PC-9 (cell line): ENCODE results near the gene TMEM63C. TPM values are rescaled to one million over a fixed set of nuclear protein-coding genes. Genes with fewer than 3 reads are reported as not detected.

Experiments
- BruUV-seq: library from RNA; stranded (reverse); fragments of 400-500 nt; replicated peaks from 2 replicates; lab custom pipeline; 2021; lab: Mats Ljungman, UMichigan
- CTCF ChIA-PET: fragments of 300-600 bp; sonication (Branson Sonifier 250); formaldehyde crosslinking; loops from one replicate; lab custom pipeline; 2022; ENCODE audit warnings: antibody characterized with exemption; lab: Charles Lee
- POLR2A ChIA-PET: fragments of 300-600 bp; sonication (Branson Sonifier 250); formaldehyde crosslinking; loops from one replicate; lab custom pipeline; 2022; ENCODE audit warnings: antibody characterized with exemption; ENCODE audit not compliant: unreplicated experiment; lab: Charles Lee
- DNase-seq, 2 experiments: peaks; one replicate each; pipeline versions ENCODE4 v3.0.0 to v3.0.0-alpha.2; 2015 to 2022; ENCODE audit warnings: mixed read lengths in 1 of 2
- H2AFZ ChIP-seq: fragments of 200-600 bp; sonication (generic); 2 replicates; pipeline ENCODE4 v1.8.1; 2017; ENCODE audit warnings: antibody characterized with exemption
- H3F3A ChIP-seq: fragments of 200-600 bp; sonication (generic); 2 replicates; pipeline ENCODE4 v1.8.1; 2017; ENCODE audit warnings: antibody characterized with exemption, mild to moderate bottlenecking, low read depth; ENCODE audit not compliant: insufficient read depth
- H3K27ac ChIP-seq: fragments of 200-600 bp; sonication (generic); 2 replicates; pipeline ENCODE4 v1.6.1; 2016; ENCODE audit warnings: mixed run types
- H3K27me3 ChIP-seq: fragments of 200-600 bp; sonication (generic); 2 replicates; pipeline ENCODE4 v1.6.1; 2016; ENCODE audit warnings: low read depth, mixed run types; ENCODE audit not compliant: insufficient read depth
- H3K36me3 ChIP-seq: fragments of 200-600 bp; sonication (generic); 2 replicates; pipeline ENCODE4 v1.6.1; 2016; ENCODE audit warnings: low read depth, mixed run types
- H3K4me1 ChIP-seq: fragments of 200-600 bp; sonication (generic); replicated peaks from 2 replicates; pipeline ENCODE4 v1.6.1; 2016; ENCODE audit warnings: mixed run types; ENCODE audit not compliant: insufficient read depth
- H3K4me2 ChIP-seq: fragments of 200-600 bp; sonication (generic); 2 replicates; pipeline ENCODE4 v1.6.1; 2017; ENCODE audit warnings: mixed run types
- H3K4me3 ChIP-seq: fragments of 200-600 bp; sonication (generic); 2 replicates; pipeline ENCODE4 v1.6.1; 2016; ENCODE audit warnings: mixed run types
- H3K79me2 ChIP-seq: fragments of 200-600 bp; sonication (generic); 2 replicates; pipeline ENCODE4 v1.6.1; 2017; ENCODE audit warnings: low read depth, mixed run types
- H3K9me2 ChIP-seq: fragments of 200-600 bp; sonication (generic); 2 replicates; pipeline ENCODE4 v1.8.1; 2017; ENCODE audit warnings: mild to moderate bottlenecking; ENCODE audit not compliant: insufficient read depth
- H3K9me3 ChIP-seq: fragments of 200-600 bp; sonication (generic); 2 replicates; pipeline ENCODE4 v1.8.1; 2016; ENCODE audit warnings: low read depth; ENCODE audit not compliant: insufficient read depth
- H4K20me1 ChIP-seq: fragments of 200-600 bp; sonication (generic); 2 replicates; pipeline ENCODE4 v1.8.1; 2017; ENCODE audit not compliant: insufficient read depth
- CTCF ChIP-seq: fragments of 200-600 bp; sonication (generic); conservative IDR thresholded peaks from 2 replicates; pipeline ENCODE4 v1.6.1; 2017; ENCODE audit warnings: mixed run types, antibody characterized with exemption, mild to moderate bottlenecking, moderate library complexity
- EZH2 ChIP-seq: fragments of 200-600 bp; sonication (generic); IDR thresholded peaks from 2 replicates; pipeline ENCODE4 v1.8.0; 2017; ENCODE audit warnings: antibody characterized with exemption, low read depth
- intact Hi-C: fragments of 100-400 bp; cut with micrococcal nuclease; formaldehyde crosslinking; loops from one replicate; pipeline ENCODE4 v1.10.0; 2022; ENCODE audit not compliant: unreplicated experiment
- total RNA-seq: library from RNA; stranded (reverse); gene quantifications from 2 replicates; pipeline ENCODE4 v1.2.3, GENCODE V29; 2021

TMEM63C gene
- total RNA-seq, 1 experiment from 2014 or later, result 2.2 TPM

GRCh38 chr14:77203611-77204458 lies 22.2 kb downstream of the TMEM63C start:
- Histone ChIP-seq H3K27ac (no peak overlapping the region), H3K4me3 (no peak overlapping the region), H3K4me2 (no peak overlapping the region), H4K20me1 (no peaks in the 10 kb centered on the region), H3K79me2 (no peaks in the 10 kb centered on the region), H3K9me2 (no peaks in the 10 kb centered on the region), H3F3A (no peaks in the 10 kb centered on the region), H3K4me1 (no peaks in the 10 kb centered on the region), H3K27me3 (peaks cover 76% of the 10 kb centered on the region), H3K9me3 (no peaks in the 10 kb centered on the region), H2AFZ (no peak overlapping the region), H3K36me3 (no peaks in the 10 kb centered on the region)
- BruUV-seq, result no TSS peak
- ChIA-PET CTCF (no interaction called here), POLR2A (no interaction called here)
- no peak for DNase-seq
- TF ChIP-seq EZH2, result no peak
- TF ChIP-seq CTCF, result no peak
- intact Hi-C loops, result no loop called here

DNA sequence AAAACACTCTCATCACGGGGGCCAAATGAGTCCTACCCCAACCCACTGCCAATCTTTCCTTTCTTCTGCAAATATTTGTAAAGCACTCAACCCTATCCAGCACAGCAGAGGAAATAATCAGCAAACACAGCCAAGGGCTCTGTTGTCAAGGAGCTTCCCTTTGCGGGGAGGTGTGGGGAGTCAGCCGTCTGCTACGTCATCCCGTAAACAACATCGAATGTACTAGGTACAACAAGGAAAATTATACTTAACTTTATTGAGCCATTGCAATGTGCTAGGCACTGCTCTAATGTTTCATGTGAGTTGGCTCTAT lies 22.8 kb downstream of the TMEM63C start:
- POLR2A ChIA-PET, result no interaction called here
- Histone ChIP-seq H3K79me2 (no peaks in the 10 kb centered on the region), H4K20me1 (no peaks in the 10 kb centered on the region), H3K9me3 (no peaks in the 10 kb centered on the region), H3K36me3 (no peaks in the 10 kb centered on the region), H3K4me2 (no peak overlapping the region), H3F3A (no peaks in the 10 kb centered on the region), H2AFZ (no peak overlapping the region), H3K27ac (no peak overlapping the region), H3K27me3 (peaks cover 70% of the 10 kb centered on the region), H3K4me1 (no peaks in the 10 kb centered on the region), H3K4me3 (no peak overlapping the region), H3K9me2 (no peaks in the 10 kb centered on the region)
- BruUV-seq, result no TSS peak
- no peak for DNase-seq
- CTCF ChIA-PET, result no interaction called here
- intact Hi-C loops, result no loop called here
- no peak for TF ChIP-seq EZH2

- POLR2A ChIA-PET, result no interaction called here
- Histone ChIP-seq H3K27me3 (peaks cover 65% of the 10 kb centered on the region), H4K20me1 (no peaks in the 10 kb centered on the region), H3K4me1 (no peaks in the 10 kb centered on the region), H3K4me2 (no peak overlapping the region), H3K4me3 (no peak overlapping the region), H3K27ac (no peak overlapping the region), H3K36me3 (no peaks in the 10 kb centered on the region), H3F3A (no peaks in the 10 kb centered on the region), H3K9me2 (no peaks in the 10 kb centered on the region), H2AFZ (no peak overlapping the region), H3K79me2 (no peaks in the 10 kb centered on the region), H3K9me3 (no peaks in the 10 kb centered on the region)
- CTCF ChIA-PET, result no interaction called here
- intact Hi-C loops, result no loop called here
- TF ChIP-seq EZH2, result no peak
- no peak for DNase-seq
- no TSS peak for BruUV-seq
Measured at GRCh38 chr14:77204907-77205306, 23.3 kb downstream of the TMEM63C start.

DNA sequence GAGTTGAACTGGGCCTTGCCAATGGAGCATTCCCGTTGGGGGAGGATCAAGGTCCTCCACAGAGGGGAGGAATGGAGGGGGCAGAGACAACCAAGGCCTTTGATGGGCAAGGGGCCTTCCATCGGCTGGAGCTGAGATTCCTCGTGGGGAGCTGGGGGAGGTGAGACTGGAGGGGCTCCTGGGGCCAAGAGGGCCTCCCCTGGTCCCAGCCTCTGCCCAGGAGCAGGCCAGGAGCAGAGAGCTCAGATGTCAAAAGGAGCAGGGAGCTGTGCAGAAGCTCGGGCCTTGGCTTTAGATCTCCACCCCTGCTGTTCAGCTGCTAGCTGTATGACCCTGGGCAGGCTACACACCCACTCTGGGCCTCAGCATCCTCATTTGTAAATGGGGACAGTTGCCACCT lies 24.0 kb downstream of the TMEM63C start:
- peaks cover 58% of the 10 kb centered on the region for H3K27me3 ChIP-seq
- DNase-seq, result no peak
- no peak overlapping the region for H2AFZ ChIP-seq
- ChIA-PET POLR2A (no interaction called here), CTCF (no interaction called here)
- H3K36me3 ChIP-seq, result no peaks in the 10 kb centered on the region
- H3K9me2 ChIP-seq, result no peaks in the 10 kb centered on the region
- H3F3A ChIP-seq, result no peaks in the 10 kb centered on the region
- H3K9me3 ChIP-seq, result no peaks in the 10 kb centered on the region
- intact Hi-C loops, result no loop called here
- no peaks in the 10 kb centered on the region for H4K20me1 ChIP-seq
- H3K79me2 ChIP-seq, result no peaks in the 10 kb centered on the region
- no peak overlapping the region for H3K4me2 ChIP-seq
- H3K4me3 ChIP-seq, result no peak overlapping the region
- no peak for TF ChIP-seq CTCF
- no peak for TF ChIP-seq EZH2
- H3K27ac ChIP-seq, result no peak overlapping the region
- no TSS peak for BruUV-seq
- no peaks in the 10 kb centered on the region for H3K4me1 ChIP-seq
